Activated CD4-positive, alpha-beta T cell treated with anti-CD3 and anti-CD28 coated beads for 24 hours (primary cell): Measurements from ENCODE around the gene ZNF891.
A peak's percentile ranks its signal among the peaks of the same experiment; 100 is the strongest.

Experiments used
- DNase-seq, 2 donors: peaks; one replicate each; pipeline ENCODE4 v3.0.0-alpha.2; 2020; ENCODE audit warnings: low read depth in 2 of 2

The ZNF891 gene

GRCh38 chr12:133130038-133130807, at the start of gene ZNF891, which contains the start of gene ZNF10:
TSS of gene ZNF891 (minus strand) at chr12:133130274. CDS start at chr12:133121918, 8,356 bp downstream.
TSS of gene ZNF10 (plus strand) at chr12:133130627. CDS start at chr12:133144493, 13,866 bp downstream.
- DNase-seq, result peak; percentile 93 to 96

GRCh38 chr12:133174901-133175300, 44.8 kb upstream of the ZNF891 start:
- no peak for DNase-seq

- DNase-seq, result no peak
Observed at GRCh38 chr12:133172491-133172890, 42.4 kb upstream of the ZNF891 start.

- no peak for DNase-seq
Observed at GRCh38 chr12:133165776-133166175, 35.7 kb upstream of the ZNF891 start.

GRCh38 chr12:133156125-133156690, 26.1 kb upstream of the ZNF891 start:
- DNase-seq, result no peak

GRCh38 chr12:133145981-133146380, 15.9 kb upstream of the ZNF891 start:
- DNase-seq, result no peak

GRCh38 chr12:133135747-133136146, 5.7 kb upstream of the ZNF891 start:
- DNase-seq, result no peak

GRCh38 chr12:133130808-133131128, 694 bp upstream of the ZNF891 start:
- peak in 1 of 2 donors; percentile 7 for DNase-seq

GRCh38 chr12:133129368-133130037, 571 bp downstream of the ZNF891 start:
- no peak for DNase-seq

GRCh38 chr12:133124674-133125073, 5.4 kb downstream of the ZNF891 start:
- no peak for DNase-seq

GRCh38 chr12:133120385-133121191, 9.5 kb downstream of the ZNF891 start:
- no peak for DNase-seq

GRCh38 chr12:133108150-133108549, 21.9 kb downstream of the ZNF891 start:
- no peak for DNase-seq

- DNase-seq, result no peak
Observed at GRCh38 chr12:133107121-133107520, 23.0 kb downstream of the ZNF891 start.

GRCh38 chr12:133106253-133106652, 23.8 kb downstream of the ZNF891 start:
- DNase-seq, result no peak

GRCh38 chr12:133105620-133106019, 24.5 kb downstream of the ZNF891 start:
- no peak for DNase-seq

GRCh38 chr12:133083345-133083744, 46.7 kb downstream of the ZNF891 start:
- no peak for DNase-seq

GRCh38 chr12:133081159-133081780, 48.8 kb downstream of the ZNF891 start:
- no peak for DNase-seq

- DNase-seq, result peak; percentile 87 to 88
Observed at GRCh38 chr12:133080368-133081158, 49.5 kb downstream of the ZNF891 start, which contains the start of gene ZNF140. TSS of gene ZNF140 (plus strand) at chr12:133080923. CDS start at chr12:133081321, 398 bp downstream.

- DNase-seq, result peak; percentile 88 to 90
Observed at GRCh38 chr12:133080026-133080367, 50.1 kb downstream of the ZNF891 start.

GRCh38 chr12:133073836-133074235, 56.2 kb downstream of the ZNF891 start:
- no peak for DNase-seq

- no peak for DNase-seq
Observed at GRCh38 chr12:133063556-133063955, 66.5 kb downstream of the ZNF891 start.
